ENCODE data around the gene KSR1.

Gene KSR1

DNA sequence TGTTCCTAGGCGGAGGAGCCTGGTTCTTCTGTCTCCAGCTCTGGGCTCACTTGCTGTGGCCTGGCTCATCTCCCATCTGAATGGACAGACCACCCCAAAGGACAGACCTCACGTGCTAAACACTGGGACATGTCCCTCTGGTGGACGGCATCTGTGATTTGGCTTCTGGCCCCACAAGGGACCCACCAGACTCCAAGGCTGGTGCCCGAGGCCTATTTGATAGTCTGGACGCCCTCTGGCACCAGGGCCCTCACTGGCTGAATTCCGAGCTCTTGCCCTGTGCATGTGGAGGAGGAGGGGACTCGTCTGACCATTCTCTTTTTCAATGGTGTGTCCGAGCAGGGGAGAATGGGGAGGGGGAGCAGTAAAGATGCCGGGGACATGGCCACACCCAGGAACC is 112.0 kb downstream of the KSR1 start:
- no peak for DNase-seq (ENCODE audit: low spot score)
- no peak for FAIRE-seq

DNA sequence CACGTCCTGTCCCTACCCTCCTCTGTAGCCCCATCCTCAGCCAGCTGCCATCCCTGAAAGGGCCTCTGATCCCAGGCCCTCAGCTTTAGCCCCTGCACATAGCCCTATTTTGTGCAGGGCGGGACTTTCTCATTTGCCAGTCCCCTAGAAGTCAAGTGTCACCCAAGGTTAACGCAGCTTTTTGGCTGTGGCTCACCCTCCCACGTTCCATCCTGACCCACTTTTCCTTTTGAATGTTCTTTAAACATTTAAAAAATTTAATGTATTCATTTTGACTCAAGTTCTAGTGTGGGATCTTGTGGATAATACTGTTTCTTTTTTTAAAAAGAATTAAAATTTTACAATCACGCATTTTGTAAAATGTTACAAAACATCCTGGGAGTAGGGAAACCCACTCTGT is 112.6 kb downstream of the KSR1 start:
- FAIRE-seq (no peak), DNase-seq (ENCODE audit: low spot score) (no peak)

DNA sequence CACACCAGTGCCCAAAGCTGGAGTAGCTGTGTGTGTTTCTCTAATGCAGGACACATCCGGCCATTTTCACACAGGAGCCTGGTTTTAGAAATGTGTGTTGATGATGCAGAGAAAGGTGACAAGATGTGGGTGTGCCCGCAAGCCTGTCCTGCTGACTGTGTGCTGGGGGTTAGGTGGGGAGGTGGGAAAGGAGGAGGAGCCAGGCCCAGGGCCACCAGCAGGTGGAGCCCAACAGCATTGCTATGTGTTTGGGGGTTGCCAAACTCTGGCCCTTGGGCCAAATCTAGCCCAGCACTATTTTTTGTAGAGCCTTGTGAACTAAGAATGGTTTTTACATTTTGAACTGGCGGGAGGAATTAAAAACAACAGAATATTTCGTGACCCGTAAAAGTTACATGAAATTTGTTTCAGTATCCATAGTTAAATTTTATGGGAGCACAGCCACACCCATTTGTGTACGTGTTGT is 113.0 kb downstream of the KSR1 start:
- no peak for DNase-seq (ENCODE audit: low spot score)
- FAIRE-seq: no peak

DNA sequence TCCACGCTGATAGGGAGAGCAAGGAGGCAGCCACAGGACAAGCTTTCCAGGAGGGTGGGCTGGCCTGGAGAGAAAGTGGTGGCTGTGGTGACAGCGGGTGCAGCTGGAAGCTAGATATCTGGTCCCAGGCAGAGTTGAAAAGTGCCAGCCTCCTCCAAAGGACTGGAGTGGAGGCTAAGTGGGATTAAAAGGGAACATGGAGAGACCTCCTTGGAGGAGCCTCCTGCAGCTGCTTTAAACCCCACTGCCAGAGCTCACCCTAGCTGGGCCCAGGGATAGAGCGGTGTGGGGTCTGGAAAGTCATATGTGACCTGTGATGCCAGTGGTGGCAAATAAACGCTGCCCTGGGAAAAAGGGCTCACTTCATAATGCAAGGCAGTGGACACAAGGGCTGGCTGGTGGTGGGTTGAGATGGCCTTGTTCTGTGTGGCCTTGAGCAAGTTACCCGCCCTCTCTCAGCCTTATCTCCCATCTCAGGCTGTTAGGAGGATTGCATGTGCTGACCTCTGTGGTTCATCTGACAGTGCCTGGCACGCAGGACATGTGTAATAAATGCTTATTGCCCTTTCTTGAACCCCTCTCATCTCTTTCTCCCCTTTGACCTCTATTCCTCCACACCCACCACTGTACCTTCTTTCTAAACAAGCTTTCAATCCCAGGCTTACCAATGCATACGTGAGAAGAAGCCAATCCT is 113.8 kb downstream of the KSR1 start:
- FAIRE-seq (no peak), DNase-seq (ENCODE audit: low spot score) (no peak)

DNA sequence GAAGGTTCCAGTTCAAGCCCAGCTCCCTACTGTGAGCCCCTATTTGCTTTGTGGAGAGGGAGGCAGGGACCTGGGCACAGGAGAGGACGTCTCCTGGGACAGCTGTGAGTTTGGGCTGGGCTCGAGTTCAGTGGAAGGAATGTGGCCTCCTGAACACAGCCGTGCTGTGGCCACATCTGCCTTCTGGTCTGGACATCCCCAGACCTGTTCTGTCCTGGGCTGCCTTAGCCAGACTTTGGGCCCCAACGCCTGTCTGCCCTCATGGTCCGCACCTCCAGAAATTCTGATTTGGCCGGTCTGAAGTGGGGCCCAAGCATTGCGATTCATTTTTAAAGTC is 114.3 kb downstream of the KSR1 start:
- DNase-seq (ENCODE audit: low spot score) (no peak), FAIRE-seq (no peak)

DNA sequence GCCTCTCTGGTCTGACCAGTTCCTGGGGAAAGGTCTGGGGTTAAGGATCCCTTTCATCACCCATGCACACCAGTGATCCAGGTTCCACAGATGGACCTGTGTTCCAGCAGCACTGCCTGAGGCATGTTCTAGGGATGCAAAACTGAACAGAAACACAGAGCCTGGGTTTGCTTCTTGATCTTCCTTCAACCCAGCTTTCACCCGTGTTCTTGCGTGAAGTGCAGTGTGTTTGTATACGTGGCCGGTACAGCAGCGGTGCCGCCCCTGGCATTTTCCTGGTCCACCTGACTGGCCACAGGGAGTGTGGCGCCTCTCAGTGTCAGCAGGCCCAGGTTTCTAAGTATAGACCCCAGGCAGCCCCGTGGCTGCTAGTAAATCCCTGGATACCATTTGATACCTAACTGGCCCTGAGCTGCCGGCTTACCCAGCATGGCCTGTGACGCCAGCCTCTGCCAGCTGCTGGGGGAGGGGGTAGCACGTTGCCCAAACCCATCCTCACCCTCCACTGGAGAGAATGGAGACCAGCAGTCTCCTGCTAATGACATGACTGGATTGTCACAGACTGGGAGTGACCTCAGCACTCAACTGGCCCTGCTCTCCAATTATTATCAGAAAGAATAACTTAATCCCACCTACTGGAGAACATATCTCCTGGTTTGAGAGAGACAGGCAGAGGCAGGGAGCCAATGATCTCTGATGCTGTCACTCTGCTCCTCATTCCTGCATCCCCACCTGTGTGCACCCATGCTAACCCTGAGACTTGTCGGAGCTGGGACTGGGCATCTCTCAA is 115.5 kb downstream of the KSR1 start:
- FAIRE-seq (no peak), DNase-seq (ENCODE audit: low spot score) (no peak)

DNA sequence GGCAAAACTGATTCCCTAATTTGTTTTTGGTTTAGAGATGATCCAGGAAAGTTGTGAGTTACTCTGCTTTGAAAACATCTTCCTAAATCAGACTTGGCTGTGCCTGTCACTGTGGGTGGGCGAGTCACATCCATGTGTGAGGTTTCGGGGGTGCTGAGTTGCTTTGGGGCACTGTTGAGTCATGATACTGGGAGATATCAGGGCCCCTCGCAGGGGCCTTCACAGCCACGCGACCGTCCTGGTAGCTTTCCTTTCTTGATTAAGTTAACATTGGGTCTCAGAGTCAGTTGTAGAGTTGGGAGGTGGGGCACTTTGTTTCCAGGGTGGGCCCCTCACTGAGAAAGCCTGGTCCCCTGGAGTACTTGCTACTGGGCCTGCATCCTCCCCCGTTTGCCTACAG is 116.4 kb downstream of the KSR1 start:
- FAIRE-seq (no peak), DNase-seq (ENCODE audit: low spot score) (no peak)

DNA sequence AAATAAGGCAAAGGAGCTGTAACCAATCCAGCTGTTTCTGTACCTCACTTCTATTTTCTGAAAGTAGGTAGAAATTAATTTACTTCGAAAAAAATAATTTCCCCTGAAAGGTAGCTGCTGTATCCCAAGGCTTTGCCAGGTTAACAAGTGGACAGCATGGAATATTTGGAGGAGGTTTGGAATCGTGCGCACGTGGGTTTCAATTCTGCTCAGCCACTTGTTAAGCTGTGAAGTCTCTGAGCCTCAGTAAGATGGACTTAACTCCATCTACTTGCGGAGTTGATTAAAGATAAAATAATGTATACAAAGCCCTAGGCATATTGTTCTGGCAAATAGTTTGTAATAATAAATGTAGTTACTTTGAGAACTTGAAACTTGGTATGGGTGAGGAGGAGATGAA is 117.3 kb downstream of the KSR1 start:
- FAIRE-seq: no peak

DNA sequence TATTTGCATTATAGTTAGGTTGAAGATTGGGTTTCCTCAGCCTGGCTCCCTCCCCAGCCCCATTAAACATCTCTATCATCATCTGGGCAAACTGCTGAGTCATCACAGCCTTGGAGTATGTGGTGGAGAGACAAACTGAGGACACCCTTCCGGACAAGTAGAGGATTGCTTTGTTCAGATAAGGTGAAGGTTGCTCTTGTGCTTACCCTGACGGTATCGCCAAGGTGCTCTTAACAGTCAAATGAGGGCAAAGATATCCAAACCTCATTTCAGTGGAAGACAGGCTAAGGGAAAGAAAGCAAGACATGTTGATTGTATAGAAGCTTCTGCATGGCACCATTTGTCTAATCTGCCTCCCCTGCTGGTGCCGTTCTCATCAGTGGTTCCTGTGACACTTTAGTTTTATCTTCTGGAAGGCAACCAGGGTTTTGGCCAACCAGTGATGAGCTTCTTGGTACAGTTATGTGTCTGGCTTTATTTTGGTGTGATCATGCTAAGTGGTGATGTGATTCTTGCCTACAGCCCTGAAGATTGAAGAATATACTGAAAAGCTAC is 117.8 kb downstream of the KSR1 start:
- FAIRE-seq: no peak
- DNase-seq (ENCODE audit: low spot score): no peak

More for the DNA sequence above, 117.3 kb downstream of the KSR1 start:
- no peak for DNase-seq (ENCODE audit: low spot score)

DNA sequence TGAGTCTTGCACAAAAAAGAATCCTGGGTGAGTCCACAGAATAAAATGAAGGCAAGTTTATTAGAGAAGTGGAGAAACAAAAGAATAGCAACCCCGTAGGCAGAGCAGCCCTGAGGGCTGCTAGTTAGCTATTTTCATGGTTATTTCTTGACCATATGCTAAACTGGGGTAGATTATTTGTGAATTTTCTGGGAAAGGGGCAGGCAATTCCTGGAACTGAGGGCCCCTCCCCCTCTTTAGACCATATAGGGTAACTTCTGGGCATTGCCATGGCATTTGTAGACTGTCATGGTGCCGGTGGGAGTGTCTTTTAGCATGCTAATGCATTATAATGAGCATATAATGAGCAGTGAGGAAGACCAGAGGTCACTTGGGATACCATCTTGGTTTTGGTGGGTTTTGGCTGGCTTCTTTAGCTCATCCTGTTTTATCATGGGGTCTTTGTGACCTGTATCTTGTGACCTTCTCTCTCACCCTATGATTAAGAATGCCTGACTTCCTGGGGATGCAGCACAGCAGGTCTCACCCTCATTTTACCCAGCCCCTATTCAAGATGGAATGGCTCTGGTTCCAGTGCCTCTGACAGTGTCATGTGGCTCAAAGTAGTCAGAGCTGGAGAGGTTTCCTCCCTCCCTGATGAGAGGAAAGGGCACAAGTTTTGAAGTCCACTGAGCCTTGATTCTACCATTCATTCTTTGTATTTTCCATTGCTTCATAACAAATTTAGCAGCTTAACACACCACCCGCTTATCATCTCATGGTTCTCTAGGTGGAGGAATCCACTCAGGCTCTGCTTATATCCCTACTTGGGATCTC is 119.1 kb downstream of the KSR1 start:
- DNase-seq (ENCODE audit: low spot score) (no peak), FAIRE-seq (no peak)

DNA sequence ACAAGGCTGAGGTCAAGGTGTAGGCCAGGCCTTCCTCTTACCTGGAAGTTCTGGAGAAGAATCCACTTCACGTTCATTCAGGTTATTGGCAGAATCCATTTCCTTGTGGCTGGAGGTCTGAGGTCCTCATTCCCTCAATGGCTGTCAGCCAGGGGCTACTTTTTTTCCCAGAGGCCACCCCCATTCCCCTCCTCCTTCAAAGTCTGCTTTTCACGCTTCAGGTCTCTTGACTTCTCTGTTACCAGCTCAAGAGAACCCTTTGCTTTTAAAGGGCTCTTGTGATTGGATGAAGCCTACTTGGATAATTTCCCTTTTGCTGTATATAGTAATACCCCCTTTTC is 119.6 kb downstream of the KSR1 start:
- DNase-seq (ENCODE audit: low spot score) (no peak), FAIRE-seq (no peak)

DNA sequence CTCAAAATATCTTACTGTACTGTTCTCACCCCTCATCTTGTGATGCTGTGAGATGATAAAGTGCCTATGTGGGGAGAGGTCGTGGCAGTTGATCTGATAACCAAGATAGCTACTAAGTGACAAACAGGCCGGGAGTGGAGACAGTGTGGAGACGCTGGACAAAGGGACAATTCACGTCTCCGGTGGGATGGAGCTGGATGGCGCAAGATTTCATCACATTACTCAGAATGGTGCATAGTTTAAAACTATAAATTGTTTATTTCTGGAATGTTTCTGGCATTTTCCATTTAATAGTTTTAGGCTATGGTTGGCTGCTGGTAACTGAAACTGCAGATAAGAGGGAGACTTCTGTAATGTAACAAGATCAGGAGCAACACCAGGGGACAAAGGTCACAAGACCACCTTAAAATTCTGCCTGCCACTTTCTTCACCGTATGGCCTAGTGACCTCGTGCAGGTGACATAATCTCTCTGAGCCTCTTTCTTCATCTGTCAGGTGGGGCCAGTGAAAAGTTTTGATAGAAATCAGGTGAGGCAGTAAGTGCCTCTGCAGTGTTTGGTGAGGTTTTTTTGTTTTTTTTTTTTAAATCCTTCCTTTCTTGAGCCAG is 120.3 kb downstream of the KSR1 start:
- no peak for FAIRE-seq

DNA sequence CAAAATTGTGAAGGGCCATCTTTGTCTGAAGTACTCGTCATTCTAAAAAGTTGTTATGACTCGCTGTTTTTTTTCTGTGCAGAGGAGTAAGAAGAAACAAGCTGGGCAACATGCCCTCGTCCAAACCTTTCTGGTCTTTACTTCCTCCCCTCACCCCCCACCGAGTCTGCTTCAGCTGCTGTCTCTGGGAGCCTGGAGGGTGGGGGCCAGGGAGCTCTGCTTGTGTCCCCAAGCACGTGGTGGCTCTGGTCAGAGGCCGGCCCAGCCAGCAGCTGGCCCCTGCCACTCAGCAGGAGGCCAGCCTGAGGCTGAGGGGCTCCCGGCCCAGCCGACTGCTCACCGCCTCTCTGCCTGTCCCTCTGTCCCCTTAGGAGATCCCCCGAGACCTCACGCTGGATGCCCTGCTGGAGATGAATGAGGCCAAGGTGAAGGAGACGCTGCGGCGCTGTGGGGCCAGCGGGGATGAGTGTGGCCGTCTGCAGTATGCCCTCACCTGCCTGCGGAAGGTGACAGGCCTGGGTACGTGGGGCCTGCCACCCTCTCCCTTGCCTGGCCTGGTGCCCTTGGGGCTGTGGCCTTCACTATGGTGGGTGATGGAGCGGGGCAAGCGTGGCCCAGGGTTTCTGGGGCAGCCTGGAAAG is 121.0 kb downstream of the KSR1 start:
- FAIRE-seq: no peak
- no peak for DNase-seq (ENCODE audit: low spot score)

More for the DNA sequence above, 120.3 kb downstream of the KSR1 start:
- DNase-seq (ENCODE audit: low spot score): no peak

DNA sequence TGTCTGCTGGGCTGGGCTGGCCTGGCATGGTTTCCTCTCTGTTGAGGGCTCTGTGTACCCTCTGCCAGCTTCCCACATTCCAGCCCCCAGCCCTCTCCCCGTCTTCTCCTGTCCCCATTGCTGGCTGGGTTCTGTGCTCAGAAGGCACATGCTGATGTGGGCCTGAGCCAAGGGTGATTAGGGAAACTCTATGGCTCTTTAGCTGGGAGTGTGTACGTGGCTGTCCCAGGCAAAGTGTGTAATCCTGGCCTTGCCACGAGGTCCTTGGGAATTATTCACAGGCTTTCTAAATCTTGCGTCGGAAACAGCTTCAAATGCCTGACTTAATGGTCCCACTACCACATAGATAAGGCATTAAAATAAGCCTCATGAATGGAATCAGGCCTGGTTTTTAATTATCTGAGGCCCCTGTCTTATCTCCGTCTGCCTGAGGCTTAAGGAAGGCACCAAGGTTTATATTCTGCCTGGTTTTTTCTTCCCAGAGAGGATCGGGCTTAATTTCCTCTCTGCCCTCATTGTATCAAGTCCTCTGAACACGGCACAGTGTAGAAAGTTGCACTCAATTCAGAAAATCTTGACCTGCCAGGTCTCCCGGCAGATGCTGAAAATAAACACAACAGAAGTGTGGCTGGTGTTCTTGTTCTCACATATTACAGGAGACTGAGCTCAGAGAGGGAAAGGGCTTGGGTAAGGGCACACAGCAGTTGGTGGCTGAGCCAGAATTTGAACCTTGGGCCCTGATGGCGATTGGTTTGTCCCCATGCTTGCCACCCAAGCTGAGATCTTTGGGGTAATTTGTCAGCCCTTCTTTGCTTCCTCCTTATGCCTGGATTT is 121.9 kb downstream of the KSR1 start:
- DNase-seq (ENCODE audit: low spot score): no peak
- FAIRE-seq: no peak

DNA sequence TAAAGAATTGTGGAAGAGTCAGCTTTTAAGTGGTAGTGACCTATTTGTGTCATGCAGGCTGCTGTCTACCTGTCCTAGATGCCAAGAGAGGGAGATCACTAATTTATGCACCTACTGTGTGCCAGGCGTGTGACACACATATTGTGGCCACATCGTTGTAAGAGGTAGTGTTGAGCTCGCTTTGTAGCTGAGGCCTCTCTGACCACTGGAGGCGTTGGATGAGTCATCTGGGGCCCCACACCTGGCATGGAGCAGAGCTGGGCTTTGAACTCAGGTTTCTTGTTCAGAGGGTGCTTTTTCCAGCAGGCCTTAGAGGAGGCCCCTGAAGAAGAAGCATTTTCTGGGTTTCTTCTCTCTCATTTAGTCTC is 122.5 kb downstream of the KSR1 start:
- FAIRE-seq (no peak), DNase-seq (ENCODE audit: low spot score) (no peak)

DNA sequence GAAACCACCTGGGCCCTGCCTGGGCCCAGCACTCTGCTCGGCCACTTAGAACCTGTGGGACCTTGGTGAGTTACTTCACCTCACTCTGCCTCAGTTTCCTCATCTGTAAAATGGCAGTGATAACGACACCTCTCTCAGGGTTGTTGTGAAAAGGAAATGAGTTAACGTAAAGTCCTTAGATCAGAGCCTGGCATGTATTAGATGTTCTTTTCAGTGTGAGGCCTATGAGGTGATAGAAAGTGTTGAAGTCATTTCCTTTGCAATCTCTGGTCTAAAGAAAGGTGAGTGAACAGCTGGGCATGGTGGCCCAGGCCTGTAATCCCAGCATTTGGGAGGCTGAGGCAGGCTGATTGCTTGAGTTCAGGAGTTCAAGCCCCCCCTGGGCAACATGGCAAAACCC is 123.1 kb downstream of the KSR1 start:
- DNase-seq (ENCODE audit: low spot score): no peak
- no peak for FAIRE-seq

DNA sequence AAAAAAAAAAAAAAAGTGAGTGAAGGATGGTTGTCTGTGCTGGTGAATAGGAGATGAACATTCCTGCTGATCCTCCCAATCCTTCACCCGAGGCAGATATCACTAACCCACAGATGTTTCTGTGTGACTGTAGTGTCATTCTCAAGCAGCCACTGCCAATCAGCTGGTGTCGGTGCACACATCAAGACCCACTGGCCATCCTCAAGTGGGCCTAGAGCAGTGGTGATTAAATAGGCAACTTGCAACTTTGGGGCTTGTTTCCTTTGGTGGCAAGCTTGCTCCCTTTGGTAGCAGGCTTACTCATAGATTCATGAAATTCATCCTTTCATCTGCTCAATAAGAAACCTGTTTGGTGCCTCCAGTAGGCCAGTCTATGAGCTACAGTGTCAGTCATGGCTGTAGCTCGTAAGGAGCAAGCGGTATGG is 123.7 kb downstream of the KSR1 start:
- FAIRE-seq (no peak), DNase-seq (ENCODE audit: low spot score) (no peak)

DNA sequence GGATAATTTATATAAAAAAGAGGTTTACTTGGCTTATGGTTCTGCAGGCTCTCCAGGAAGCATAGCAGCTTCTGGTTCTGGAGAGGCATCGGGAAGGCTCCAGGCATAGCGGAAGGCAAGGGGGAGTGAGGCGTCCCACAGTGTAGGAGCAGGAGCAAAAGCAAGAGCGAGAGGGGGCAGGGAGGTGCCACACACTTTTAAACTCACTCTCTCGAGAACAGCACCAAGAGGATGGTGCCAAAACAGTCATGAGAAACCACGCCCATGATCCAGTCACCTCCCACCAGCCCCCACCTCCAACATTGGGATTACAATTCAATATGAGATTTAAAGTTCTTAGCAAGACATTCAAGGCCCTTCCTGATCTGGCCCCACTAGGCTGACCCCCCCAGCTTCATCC is 124.8 kb downstream of the KSR1 start:
- FAIRE-seq (no peak), DNase-seq (ENCODE audit: low spot score) (no peak)

DNA sequence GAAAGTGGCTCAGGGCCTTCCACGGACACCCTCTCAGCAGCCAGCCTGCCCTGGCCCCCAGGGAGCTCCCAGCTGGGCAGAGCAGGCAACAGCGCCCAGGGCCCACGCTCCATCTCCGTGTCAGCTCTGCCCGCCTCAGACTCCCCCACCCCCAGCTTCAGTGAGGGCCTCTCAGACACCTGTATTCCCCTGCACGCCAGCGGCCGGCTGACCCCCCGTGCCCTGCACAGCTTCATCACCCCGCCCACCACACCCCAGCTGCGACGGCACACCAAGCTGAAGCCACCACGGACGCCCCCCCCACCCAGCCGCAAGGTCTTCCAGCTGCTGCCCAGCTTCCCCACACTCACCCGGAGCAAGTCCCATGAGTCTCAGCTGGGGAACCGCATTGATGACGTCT is 126.4 kb downstream of the KSR1 start:
- DNase-seq (ENCODE audit: low spot score) (no peak), FAIRE-seq (no peak)

DNA sequence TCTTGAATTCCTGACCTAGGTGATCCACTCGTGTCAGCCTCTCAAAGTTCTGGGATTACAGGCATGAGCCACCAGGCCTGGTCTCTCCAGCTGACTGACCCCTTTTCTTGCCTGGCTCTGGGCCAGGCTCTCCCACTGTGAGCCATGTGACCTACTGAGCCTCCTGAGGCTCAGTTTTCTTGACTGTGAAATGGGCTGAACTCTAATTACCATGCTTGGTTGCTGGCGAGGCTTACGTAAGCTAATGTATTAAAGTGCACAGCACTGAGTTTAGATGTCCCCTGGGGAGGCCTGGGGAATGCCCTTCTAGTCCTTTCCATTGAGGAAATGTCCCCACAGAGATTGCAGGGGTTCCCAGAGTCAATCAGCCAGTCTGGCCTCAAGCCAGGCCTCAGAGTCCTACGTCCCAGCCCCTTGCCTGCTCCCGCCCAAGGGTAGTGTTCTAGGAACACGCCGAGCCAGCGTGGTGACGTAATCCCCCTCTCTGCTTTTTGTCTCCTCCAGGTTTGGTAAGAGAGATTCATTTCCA is 129.0 kb downstream of the KSR1 start:
- DNase-seq (ENCODE audit: low spot score): no peak
- no peak for FAIRE-seq

All from RCC 7860 (cell line).